Right lobe of liver (tissue), 6 donors: ENCODE measurements around the gene SGO1. TPM values are rescaled to one million over a fixed set of nuclear protein-coding genes. Genes with fewer than 3 reads are reported as not detected.

Source experiments
- ATAC-seq, 4 donors: fragments of 200-7000 bp; cut with Tn5 transposase; one replicate each; pipeline ENCODE4 v1.9.1; 2020; ENCODE audit warnings: mild to moderate bottlenecking in 4 of 4, moderate library complexity in 4 of 4
- DNase-seq, 3 donors: peaks; one replicate each; pipeline ENCODE4 v3.0.0-alpha.2; 2020
- H3K27ac ChIP-seq, 3 donors: fragments of 200-600 bp; one replicate each; pipeline ENCODE4 v1.8.0; 2022
- H3K27me3 ChIP-seq, 2 donors: fragments of 200-600 bp; one replicate each; pipeline ENCODE4 v1.8.0; 2022
- H3K36me3 ChIP-seq, 4 donors: fragments of 200-600 bp; sonication (generic) in 1 of 4; one replicate each; pipeline versions ENCODE4 v1.5.1 to v1.8.0; 2017 to 2022; ENCODE audit warnings: control low read depth in 1 of 4
- H3K4me1 ChIP-seq, 4 donors: fragments of 200-600 bp; sonication (generic) in 1 of 4; one replicate each; pipeline versions ENCODE4 v1.5.1 to v1.8.0; 2017 to 2022; ENCODE audit warnings: control low read depth in 1 of 4
- H3K4me3 ChIP-seq, 3 donors: fragments of 200-600 bp; one replicate each; pipeline ENCODE4 v1.8.0; 2022
- H3K9me3 ChIP-seq, 4 donors: fragments of 200-600 bp; sonication (generic) in 1 of 4; one replicate each; pipeline versions ENCODE4 v1.5.1 to v1.8.0; 2017 to 2022; ENCODE audit warnings: control low read depth in 1 of 4
- POLR2A ChIP-seq: fragments of 450-650 bp; IDR thresholded peaks from one replicate; pipeline ENCODE4 v1.6.1; 2017; ENCODE audit warnings: antibody characterized with exemption, mild to moderate bottlenecking
- WGBS: methylation state at CpG from one replicate; pipeline ENCODE4 v1.1.6; 2018; ENCODE audit warnings: low coverage, low lambda C conversion rate; ENCODE audit not compliant: insufficient coverage; ENCODE audit errors: missing lambda C conversion rate; 5-methylcytosine and 5-hydroxymethylcytosine counted together
- intact Hi-C, 2 donors: fragments of 100-400 bp; cut with DNase I; formaldehyde crosslinking; loops; one replicate each; pipeline versions ENCODE4 v1.11.2 to v1.14.1; 2022
- microRNA-seq, 2 donors: library from miRNA; unstranded; fragments of <30 nt; microRNA quantifications; one replicate each; pipeline ENCODE4, GENCODE V29; 2019 to 2020
- small RNA-seq, 2 experiments: library from RNA; depleted of rRNA; stranded (forward); fragments of <200 nt; gene quantifications; one replicate each; pipeline ENCODE3, GENCODE V24; 2016
- total RNA-seq, 6 experiments: library from RNA; depleted of rRNA in 2 of 6; stranded (reverse); fragments of >200 nt in 2 of 6; fragmentation: NEBNext Ultra II Directional in 3 of 6; extraction: Animal tissue kit (Norgen Biotek cat#: 25700) in 3 of 6; gene quantifications; one replicate each; pipeline versions ENCODE4 v1.1.0 to v1.2.4, GENCODE V29; 2016 to 2023
- TF ChIP-seq, protein P1 (sequence below), 4 donors: fragments of 200-600 bp in 3 of 4; fragments of 450-650 bp in 1 of 4; IDR thresholded peaks; one replicate each; pipeline versions ENCODE4 v1.5.1 to v1.8.0; 2016 to 2022; ENCODE audit warnings: antibody characterized with exemption in 4 of 4, mild to moderate bottlenecking in 2 of 4
- donor health status: DM: no; HTN: yes; CAD: no.
- donor health status: DM: no; HTN: no; CAD: no.
- donor health status: DM: no; HTN: no; CAD: no.
- donor health status: DM: no; HTN: yes; CAD: no.
- donor health status: DM: no; HTN: yes; CAD: no.

SGO1 gene
- total RNA-seq, 6 experiments from 2014 or later, result 0.20 to 1.1 (median 0.58) TPM

DNA sequence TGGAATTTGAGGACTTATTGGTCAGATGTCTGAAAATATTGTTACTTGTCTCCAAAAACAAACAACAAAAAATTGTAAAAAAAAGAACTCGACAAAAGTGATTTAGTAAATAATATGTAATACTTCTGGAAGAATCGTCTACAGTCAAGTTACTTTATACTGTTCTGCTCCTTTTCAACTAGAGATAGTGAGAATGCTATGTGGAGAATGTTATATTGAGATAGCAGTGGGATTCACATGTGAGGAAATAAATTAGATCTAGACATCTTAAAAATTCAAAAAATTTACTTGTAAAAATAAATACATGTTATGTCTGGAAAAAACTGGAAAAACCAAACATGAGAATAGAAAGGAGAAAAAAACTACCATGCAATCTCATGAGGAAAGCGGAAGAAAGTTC, 64.9 kb downstream of the SGO1 start:
- no peak overlapping the region for H3K27ac ChIP-seq
- H3K4me3 ChIP-seq, result no peak overlapping the region
- ATAC-seq (no peak), DNase-seq (no peak)
- no peaks in the 10 kb centered on the region for H3K27me3 ChIP-seq
- intact Hi-C loops, result no loop called here
- no peaks in the 10 kb centered on the region for H3K9me3 ChIP-seq
- no peaks in the 10 kb centered on the region for H3K4me1 ChIP-seq
- no peak for TF ChIP-seq POLR2A
- TF ChIP-seq, protein P1, sequence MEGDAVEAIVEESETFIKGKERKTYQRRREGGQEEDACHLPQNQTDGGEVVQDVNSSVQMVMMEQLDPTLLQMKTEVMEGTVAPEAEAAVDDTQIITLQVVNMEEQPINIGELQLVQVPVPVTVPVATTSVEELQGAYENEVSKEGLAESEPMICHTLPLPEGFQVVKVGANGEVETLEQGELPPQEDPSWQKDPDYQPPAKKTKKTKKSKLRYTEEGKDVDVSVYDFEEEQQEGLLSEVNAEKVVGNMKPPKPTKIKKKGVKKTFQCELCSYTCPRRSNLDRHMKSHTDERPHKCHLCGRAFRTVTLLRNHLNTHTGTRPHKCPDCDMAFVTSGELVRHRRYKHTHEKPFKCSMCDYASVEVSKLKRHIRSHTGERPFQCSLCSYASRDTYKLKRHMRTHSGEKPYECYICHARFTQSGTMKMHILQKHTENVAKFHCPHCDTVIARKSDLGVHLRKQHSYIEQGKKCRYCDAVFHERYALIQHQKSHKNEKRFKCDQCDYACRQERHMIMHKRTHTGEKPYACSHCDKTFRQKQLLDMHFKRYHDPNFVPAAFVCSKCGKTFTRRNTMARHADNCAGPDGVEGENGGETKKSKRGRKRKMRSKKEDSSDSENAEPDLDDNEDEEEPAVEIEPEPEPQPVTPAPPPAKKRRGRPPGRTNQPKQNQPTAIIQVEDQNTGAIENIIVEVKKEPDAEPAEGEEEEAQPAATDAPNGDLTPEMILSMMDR (IDR thresholded peaks at IDR 0.05), result no peak
- WGBS, result 84% methylated on average over 3 of the region's 3 CpGs
- peaks cover 0 to 16% (median 2%) of the 10 kb centered on the region in 4 donors for H3K36me3 ChIP-seq

Small RNAs within 50 kb of the gene (microRNA-seq; reads per million reads assigned to microRNA genes)
- gene MIR3135A, result 0 to 0.64 reads per million in 2 donors

Small RNAs within 50 kb of the gene (small RNA-seq; reads per million reads assigned to genes)
- 0 reads per million in 2 experiments for gene MIR3135A

Other genes with a start within 250 kb of the SGO1 start
- 10 to 100 TPM; 23.9 to 44.1 (median 30.8) TPM for gene RAB5A, start 239.1 kb downstream of the SGO1 start, total RNA-seq
- gene PP2D1, start 173.9 kb downstream of the SGO1 start, total RNA-seq, result not detected
- gene KAT2B, start 145.8 kb downstream of the SGO1 start, total RNA-seq, result 10 to 100 TPM; 25.6 to 35.7 (median 30.3) TPM